22Rv1 (cell line): ENCODE measurements around the gene EDEM2.

Experiments used
- ZFX ChIP-seq: fragments of 450-650 bp; IDR thresholded peaks from 2 replicates; pipeline ENCODE4 v1.6.1; 2017; ENCODE audit warnings: antibody characterized with exemption, borderline replicate concordance
- TF ChIP-seq, protein P1 (sequence below): fragments of 450-650 bp; IDR thresholded peaks from 2 replicates; pipeline ENCODE4 v1.5.1; 2017; ENCODE audit warnings: mild to moderate bottlenecking

GRCh38 chr20:35121186-35121585, 25.9 kb downstream of the EDEM2 start:
- TF ChIP-seq, protein P1, sequence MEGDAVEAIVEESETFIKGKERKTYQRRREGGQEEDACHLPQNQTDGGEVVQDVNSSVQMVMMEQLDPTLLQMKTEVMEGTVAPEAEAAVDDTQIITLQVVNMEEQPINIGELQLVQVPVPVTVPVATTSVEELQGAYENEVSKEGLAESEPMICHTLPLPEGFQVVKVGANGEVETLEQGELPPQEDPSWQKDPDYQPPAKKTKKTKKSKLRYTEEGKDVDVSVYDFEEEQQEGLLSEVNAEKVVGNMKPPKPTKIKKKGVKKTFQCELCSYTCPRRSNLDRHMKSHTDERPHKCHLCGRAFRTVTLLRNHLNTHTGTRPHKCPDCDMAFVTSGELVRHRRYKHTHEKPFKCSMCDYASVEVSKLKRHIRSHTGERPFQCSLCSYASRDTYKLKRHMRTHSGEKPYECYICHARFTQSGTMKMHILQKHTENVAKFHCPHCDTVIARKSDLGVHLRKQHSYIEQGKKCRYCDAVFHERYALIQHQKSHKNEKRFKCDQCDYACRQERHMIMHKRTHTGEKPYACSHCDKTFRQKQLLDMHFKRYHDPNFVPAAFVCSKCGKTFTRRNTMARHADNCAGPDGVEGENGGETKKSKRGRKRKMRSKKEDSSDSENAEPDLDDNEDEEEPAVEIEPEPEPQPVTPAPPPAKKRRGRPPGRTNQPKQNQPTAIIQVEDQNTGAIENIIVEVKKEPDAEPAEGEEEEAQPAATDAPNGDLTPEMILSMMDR, result no peak
- no peak for TF ChIP-seq ZFX
